SU-DHL-6 (cell line): ENCODE data around the gene CASK.

Source experiments
- H2AFZ ChIP-seq: fragments of 200-600 bp; sonication (generic); 2 replicates; pipeline ENCODE4 v1.6.1; 2014; ENCODE audit warnings: low read depth, mild to moderate bottlenecking, moderate library complexity, mixed read lengths, antibody characterized with exemption, low read length; ENCODE audit not compliant: severe bottlenecking
- H3F3A ChIP-seq: fragments of 200-600 bp; shearing (Covaris generic); 2 replicates; pipeline ENCODE4 v1.6.0; 2016; ENCODE audit warnings: antibody characterized with exemption, mild to moderate bottlenecking; ENCODE audit not compliant: insufficient read depth
- H3K27ac ChIP-seq: fragments of 200-600 bp; sonication (generic); 2 replicates; pipeline ENCODE4 v1.5.1; 2016; ENCODE audit warnings: low read depth, mild to moderate bottlenecking, low read length, moderate library complexity, mixed read lengths
- H3K27me3 ChIP-seq: fragments of 200-600 bp; sonication (generic), shearing (Covaris generic); 2 replicates; pipeline ENCODE4 v1.6.0; 2014; ENCODE audit warnings: mild to moderate bottlenecking, low read length
- H3K36me3 ChIP-seq: fragments of 200-600 bp; sonication (generic); 2 replicates; pipeline ENCODE4 v1.6.1; 2014; ENCODE audit warnings: mild to moderate bottlenecking, low read length, mixed read lengths
- H3K4me2 ChIP-seq: fragments of 300-600, 200-600 bp; shearing (Covaris generic), sonication (generic); 2 replicates; pipeline ENCODE4 v1.6.0; 2014; ENCODE audit warnings: low read length, low read depth, mild to moderate bottlenecking; ENCODE audit not compliant: poor library complexity, severe bottlenecking
- H3K4me3 ChIP-seq: fragments of 200-600 bp; sonication (generic); 2 replicates; pipeline ENCODE4 v1.5.1; 2014; ENCODE audit warnings: antibody characterized with exemption, low read length, mild to moderate bottlenecking, mixed read lengths; ENCODE audit not compliant: insufficient read depth, poor library complexity, severe bottlenecking
- H3K79me2 ChIP-seq: fragments of 200-600 bp; sonication (generic); 2 replicates; pipeline ENCODE4 v1.6.1; 2014; ENCODE audit warnings: mild to moderate bottlenecking, low read length, moderate library complexity; ENCODE audit not compliant: insufficient read depth
- H3K9ac ChIP-seq: fragments of 200-600 bp; sonication (generic); 2 replicates; pipeline ENCODE4 v1.7.0; 2014; ENCODE audit warnings: mild to moderate bottlenecking, low read length
- H3K9me2 ChIP-seq: fragments of 200-600 bp; sonication (generic); replicated peaks from 2 replicates; pipeline ENCODE4 v1.6.1; 2014; ENCODE audit warnings: low read length; ENCODE audit not compliant: insufficient read depth
- H3K9me3 ChIP-seq: fragments of 200-600 bp; sonication (generic); 2 replicates; pipeline ENCODE4 v1.6.1; 2014; ENCODE audit warnings: low read length, mixed read lengths; ENCODE audit not compliant: insufficient read depth
- H4K20me1 ChIP-seq: fragments of 200-600 bp; sonication (generic); 2 replicates; pipeline ENCODE4 v1.6.1; 2014; ENCODE audit warnings: low read depth, mild to moderate bottlenecking, antibody characterized with exemption, low read length, moderate library complexity, mixed read lengths
- CTCF ChIP-seq: fragments of 200-600 bp; sonication (generic); IDR thresholded peaks from one replicate; pipeline ENCODE4 v1.5.1; 2017; ENCODE audit warnings: antibody characterized with exemption, mild to moderate bottlenecking, low read length, moderate library complexity; ENCODE audit not compliant: insufficient read depth, poor library complexity, severe bottlenecking
- EZH2phosphoT487 ChIP-seq: fragments of 200-600 bp; sonication (generic), shearing (Covaris generic); conservative IDR thresholded peaks from 2 replicates; pipeline ENCODE4 v1.6.1; 2018; ENCODE audit warnings: mild to moderate bottlenecking, antibody characterized with exemption, low read length, moderate library complexity, mixed read lengths

The CASK gene

GRCh38 chrX:41963348-41963747, 40.0 kb upstream of the CASK start:
- TF ChIP-seq EZH2phosphoT487 (no peak), CTCF (no peak)
- H3K4me3 ChIP-seq: no peak overlapping the region
- no peak overlapping the region for H3K9ac ChIP-seq
- H3K27ac ChIP-seq: no peak overlapping the region
- no peaks in the 10 kb centered on the region for H3F3A ChIP-seq
- no peak overlapping the region for H3K4me2 ChIP-seq
- H2AFZ ChIP-seq: no peak overlapping the region
- no peaks in the 10 kb centered on the region for H3K27me3 ChIP-seq
- H3K9me3 ChIP-seq: no peaks in the 10 kb centered on the region
- H3K79me2 ChIP-seq: no peaks in the 10 kb centered on the region
- no peaks in the 10 kb centered on the region for H3K9me2 ChIP-seq
- H4K20me1 ChIP-seq: no peaks in the 10 kb centered on the region
- H3K36me3 ChIP-seq: no peaks in the 10 kb centered on the region

- no peak overlapping the region for H2AFZ ChIP-seq
- no peaks in the 10 kb centered on the region for H3K79me2 ChIP-seq
- H3K27ac ChIP-seq: no peak overlapping the region
- H3K36me3 ChIP-seq: no peaks in the 10 kb centered on the region
- no peaks in the 10 kb centered on the region for H3K27me3 ChIP-seq
- no peaks in the 10 kb centered on the region for H3F3A ChIP-seq
- H3K9me3 ChIP-seq: no peaks in the 10 kb centered on the region
- H3K9me2 ChIP-seq: no peaks in the 10 kb centered on the region
- no peak overlapping the region for H3K9ac ChIP-seq
- no peak overlapping the region for H3K4me3 ChIP-seq
- H4K20me1 ChIP-seq: no peaks in the 10 kb centered on the region
- no peak for TF ChIP-seq CTCF
- no peak for TF ChIP-seq EZH2phosphoT487
- H3K4me2 ChIP-seq: no peak overlapping the region
Measured at GRCh38 chrX:41960142-41960541, 36.8 kb upstream of the CASK start.

- no peak for TF ChIP-seq EZH2phosphoT487
- no peak for TF ChIP-seq CTCF
- H3K9me3 ChIP-seq: no peaks in the 10 kb centered on the region
- H3K27me3 ChIP-seq: no peaks in the 10 kb centered on the region
- no peaks in the 10 kb centered on the region for H3F3A ChIP-seq
- H2AFZ ChIP-seq: no peak overlapping the region
- no peaks in the 10 kb centered on the region for H3K36me3 ChIP-seq
- H3K79me2 ChIP-seq: no peaks in the 10 kb centered on the region
- H4K20me1 ChIP-seq: no peaks in the 10 kb centered on the region
- no peak overlapping the region for H3K9ac ChIP-seq
- no peak overlapping the region for H3K4me3 ChIP-seq
- H3K27ac ChIP-seq: no peak overlapping the region
- H3K9me2 ChIP-seq: no peaks in the 10 kb centered on the region
- no peak overlapping the region for H3K4me2 ChIP-seq
Measured at GRCh38 chrX:41958861-41959260, 35.5 kb upstream of the CASK start.

- Histone ChIP-seq H3K79me2 (no peaks in the 10 kb centered on the region), H3K9ac (no peak overlapping the region), H3K27me3 (no peaks in the 10 kb centered on the region), H3K4me3 (no peak overlapping the region), H3K27ac (no peak overlapping the region), H3K36me3 (no peaks in the 10 kb centered on the region), H3K9me3 (no peaks in the 10 kb centered on the region), H3K4me2 (no peak overlapping the region), H3F3A (no peaks in the 10 kb centered on the region), H3K9me2 (no peaks in the 10 kb centered on the region), H2AFZ (no peak overlapping the region), H4K20me1 (no peaks in the 10 kb centered on the region)
- no peak for TF ChIP-seq CTCF
- no peak for TF ChIP-seq EZH2phosphoT487
Measured at GRCh38 chrX:41956027-41956426, 32.7 kb upstream of the CASK start.
